Measurements from ENCODE around the gene WDFY4.

DNA sequence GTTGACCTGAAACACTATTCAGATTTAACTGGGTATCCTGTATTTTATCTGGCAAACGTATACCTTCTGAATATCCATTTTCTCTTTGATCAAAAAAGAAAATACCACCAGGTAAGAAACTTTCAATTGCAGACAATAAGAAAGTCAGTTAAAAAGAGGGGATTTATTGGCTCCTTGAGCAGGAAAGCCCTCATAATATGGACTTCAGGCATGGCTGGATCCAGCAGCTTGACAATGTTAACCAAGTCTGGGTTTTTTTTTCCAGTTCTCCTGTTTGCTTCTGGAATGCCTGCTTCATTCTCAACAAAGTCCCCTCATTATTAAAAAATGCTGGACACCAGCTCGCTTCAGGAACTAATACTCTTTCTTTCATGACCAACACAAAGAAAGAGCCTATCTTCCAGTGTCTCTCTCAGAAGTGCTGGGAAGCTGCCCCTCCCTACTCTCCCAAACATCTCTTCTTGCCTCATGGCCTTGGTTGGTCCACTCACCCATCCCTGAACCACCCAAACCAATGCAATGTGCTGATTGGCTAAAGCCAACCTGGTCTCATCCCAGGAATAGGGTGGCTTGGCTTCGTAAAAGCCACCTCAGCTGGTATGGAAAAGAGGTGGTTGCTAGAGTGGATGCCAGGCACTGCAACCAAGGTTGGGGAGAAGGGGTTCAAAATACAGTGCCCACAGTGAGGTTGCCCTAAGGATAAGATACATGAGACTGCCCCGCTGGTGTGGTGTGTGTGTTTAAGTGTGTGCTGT lies 30.6 kb upstream of the WDFY4 start:
- TF ChIP-seq CTCF (conservative IDR thresholded peaks at IDR 0.05 in 1 of 2, IDR thresholded peaks at IDR 0.05 in 1 of 2; ENCODE audit: extremely low read depth in 1 of 2, insufficient read depth in 1 of 2, low read depth in 1 of 2, low read length in 2 of 2): no peak
- no peak for TF ChIP-seq EZH2 (IDR thresholded peaks at IDR 0.05; ENCODE audit: borderline replicate concordance, low read length)

Measured in mammary epithelial cell (primary cell).